ENCODE results near the gene MAP3K10. TPM values are rescaled to one million over a fixed set of nuclear protein-coding genes. Genes with fewer than 3 reads are reported as not detected.
A peak's percentile ranks its signal among the peaks of the same experiment; 100 is the strongest.
"Not testable (repeated sequence)": the region's sequence is repeated elsewhere in the genome, so short reads cannot be mapped to it uniquely, and the experiment has no call there.

The MAP3K10 gene
- 19.7 TPM for polyA plus RNA-seq (2012; ENCODE audit: insufficient read depth, insufficient read length)

DNA sequence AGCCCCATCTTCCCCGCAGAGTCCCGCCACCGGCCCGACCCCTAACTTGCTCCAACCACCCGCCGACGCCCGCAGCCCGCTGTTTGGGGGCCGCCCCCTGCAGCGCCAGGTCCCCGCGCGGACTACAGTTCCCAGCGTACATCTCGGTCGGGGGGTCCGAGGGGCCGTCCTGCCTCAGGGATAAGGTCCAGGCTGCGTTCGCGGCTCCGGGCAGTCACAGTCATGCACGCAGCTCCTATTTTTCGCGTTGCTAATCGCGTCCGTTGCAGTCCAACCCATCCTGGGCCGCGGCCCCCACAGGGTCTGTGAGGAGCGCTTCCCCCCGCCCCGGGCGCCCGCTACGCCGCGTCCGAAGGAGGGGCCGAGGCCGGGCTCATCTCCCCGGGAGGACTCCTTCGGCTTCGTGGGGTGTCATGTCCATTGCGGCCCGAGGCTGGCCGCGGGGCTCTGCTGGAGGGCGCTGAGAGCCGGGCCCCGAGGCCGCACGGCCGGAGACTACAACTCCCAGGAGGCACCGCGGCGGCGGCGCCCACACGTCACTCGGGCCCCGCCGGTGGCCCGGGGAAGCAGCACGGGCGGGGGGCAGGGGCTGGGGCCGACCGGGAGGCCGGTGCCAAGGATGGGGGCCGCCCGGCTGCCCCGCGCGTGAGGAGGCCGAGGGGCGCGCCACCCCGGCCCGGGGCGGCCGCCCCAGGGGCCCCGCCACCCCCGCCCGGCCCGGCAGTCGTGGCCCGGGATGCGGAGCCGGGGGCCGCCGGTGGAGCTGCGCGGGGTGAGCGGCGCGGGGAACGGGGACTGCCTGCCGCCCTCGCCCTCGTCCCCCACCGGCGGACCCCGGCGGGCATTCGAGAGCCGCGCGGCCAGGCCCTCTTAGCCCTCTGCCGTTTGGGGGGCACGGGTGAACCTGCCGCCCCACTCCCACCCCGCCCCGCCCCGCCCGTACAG lies at the start of gene MAP3K10:
Gene MAP3K10, plus strand, starts transcription at position 536 of the 945 bp plus-strand sequence. CDS start 606 bp downstream, outside the sequence.
- DNase-seq (ENCODE audit: low read depth, low spot score) = peak; percentile 27
- peak within 1 kb of the TSS; percentile 83 for H3K4me3 ChIP-seq (ENCODE audit: low read length)

DNA sequence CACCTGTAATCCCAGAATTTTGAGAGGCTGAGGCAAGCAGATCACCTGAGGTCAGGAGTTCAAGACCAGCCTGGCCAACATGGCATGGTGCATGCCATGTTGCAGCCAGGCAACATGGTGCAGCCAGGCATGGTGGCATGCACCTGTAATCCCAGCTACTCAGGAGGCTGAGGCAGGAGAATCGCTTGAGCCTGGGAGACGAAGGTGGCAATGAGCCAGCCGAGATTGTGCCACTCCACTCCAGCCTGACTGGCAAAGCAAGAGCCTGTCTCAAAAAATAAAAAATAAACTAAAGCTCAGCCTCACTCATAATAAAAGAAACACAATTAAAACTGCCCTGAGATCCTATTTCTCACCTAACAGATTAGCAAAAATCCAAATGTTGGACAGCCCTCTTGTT lies 49.7 kb upstream of the MAP3K10 start:
- H3K4me3 ChIP-seq (ENCODE audit: low read length) = no peak overlapping the region
- no peak for DNase-seq (ENCODE audit: low read depth, low spot score)

DNA sequence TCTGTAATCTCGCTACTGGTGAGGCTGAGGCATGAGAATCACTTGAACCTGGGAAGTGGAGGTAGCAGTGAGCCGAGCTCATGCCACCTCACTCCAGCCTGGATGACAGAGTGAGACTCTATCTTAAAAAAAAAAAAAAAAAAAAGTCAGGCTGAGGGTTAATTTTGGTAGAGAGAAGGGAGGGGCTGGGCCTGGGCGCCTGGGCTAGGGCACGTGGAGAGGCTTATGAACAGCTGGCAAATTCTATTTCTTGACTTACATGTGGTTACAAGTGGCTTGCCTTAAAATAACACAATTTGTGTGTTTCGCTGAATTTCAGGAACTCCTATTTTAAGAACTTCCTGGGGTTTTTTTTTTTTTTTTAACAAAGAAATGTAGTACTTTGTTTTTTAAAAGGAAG lies 47.6 kb upstream of the MAP3K10 start:
- DNase-seq (ENCODE audit: low read depth, low spot score) = peak; percentile 61
- H3K4me3 ChIP-seq (ENCODE audit: low read length) = no peak overlapping the region

DNA sequence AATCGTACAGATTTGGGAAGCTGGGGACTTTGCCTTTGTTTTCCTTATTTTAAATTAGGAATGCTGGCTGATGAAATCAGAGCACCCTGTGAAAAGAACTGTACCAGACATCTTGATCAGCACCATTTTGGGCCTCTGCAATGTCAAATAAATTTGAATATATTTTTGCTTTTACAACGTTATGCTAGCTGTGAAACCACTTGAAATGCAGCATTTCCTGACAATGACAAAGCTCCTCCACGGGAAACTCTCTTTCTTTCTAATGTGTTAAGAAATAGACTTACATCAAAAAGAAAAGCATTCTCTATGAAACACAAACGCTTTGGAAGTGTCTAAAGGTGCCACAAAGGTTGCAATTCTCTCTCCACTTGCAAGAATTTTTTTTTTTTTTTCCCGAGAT lies 47.1 kb upstream of the MAP3K10 start:
- peak overlapping the region; percentile 15; the same call in 1 of the 2 replicates for H3K4me3 ChIP-seq (ENCODE audit: low read length)

DNA sequence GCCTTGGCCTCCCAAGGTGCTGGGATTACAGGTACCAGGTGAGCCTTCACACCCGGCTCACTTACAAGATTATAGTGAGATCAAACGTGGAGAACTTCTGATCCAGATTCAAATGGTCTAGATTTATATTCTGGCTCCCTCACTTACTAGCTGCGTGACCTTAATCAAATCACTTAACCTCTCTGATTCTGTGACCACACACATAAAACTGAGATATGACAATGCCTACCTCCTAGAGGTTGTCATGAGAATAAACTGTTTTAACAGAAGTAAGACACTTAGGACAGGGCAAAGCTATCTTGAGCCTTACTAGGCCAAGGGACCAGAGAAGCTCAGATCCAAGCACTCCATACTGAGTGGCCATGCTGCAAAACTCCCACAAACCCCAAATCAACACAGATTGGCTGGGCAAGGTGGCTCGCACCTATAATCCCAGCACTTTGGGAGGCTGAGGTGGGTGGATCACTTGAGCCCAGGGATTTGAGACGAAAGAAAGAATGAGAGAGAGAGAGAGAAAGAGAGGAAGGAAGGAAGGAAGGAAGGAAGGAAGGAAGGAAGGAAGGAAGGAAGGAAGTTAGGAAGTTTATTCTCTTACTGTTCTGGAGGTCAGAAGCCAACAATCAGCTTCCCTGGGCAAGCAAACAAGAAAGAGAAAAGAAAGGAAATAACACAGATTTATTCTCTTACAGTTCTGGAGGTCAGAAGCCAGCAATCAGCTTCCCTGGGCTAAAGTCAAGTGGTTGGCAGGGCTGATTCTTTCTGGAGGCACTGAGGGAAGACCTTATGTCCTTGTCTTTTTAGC lies 46.1 kb upstream of the MAP3K10 start:
- no peak overlapping the region for H3K4me3 ChIP-seq (ENCODE audit: low read length)
- DNase-seq (ENCODE audit: low read depth, low spot score) = no peak

More for the DNA sequence above, 47.1 kb upstream of the MAP3K10 start:
- peak; percentile 74 for DNase-seq (ENCODE audit: low read depth, low spot score)

DNA sequence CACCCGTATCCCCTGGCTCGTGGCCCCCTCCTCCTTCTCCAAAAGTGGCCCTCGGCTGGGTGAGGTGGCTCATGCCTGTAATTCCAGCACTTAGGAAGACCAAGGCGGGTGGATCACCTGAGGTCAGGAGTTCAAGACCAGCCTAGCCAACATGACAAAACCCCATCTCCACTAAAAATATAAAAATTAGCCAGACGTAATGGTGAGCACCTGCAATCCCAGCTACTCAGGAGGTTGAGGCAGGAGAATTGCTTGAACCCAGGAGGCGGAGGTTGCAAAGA lies 45.5 kb upstream of the MAP3K10 start:
- not testable (repeated sequence) for H3K4me3 ChIP-seq (ENCODE audit: low read length); DNase-seq (ENCODE audit: low read depth, low spot score)

DNA sequence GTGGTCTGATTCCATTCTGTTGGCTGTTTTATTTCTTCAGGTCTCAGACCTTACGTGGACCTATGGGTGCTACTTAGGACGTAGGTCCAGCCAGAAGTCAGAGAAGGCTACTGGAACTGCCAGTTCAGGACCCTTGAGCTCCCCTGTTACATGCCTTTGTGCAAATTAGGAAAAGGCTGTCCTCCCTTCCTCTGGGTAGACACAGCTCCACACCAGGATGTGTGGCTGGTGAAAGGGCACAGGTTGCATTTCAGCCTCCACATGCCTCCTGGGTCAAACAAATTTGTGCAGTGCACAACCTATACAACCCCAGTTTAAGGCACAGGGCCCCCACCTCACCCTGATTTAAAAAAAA lies 43.9 kb upstream of the MAP3K10 start:
- H3K4me3 ChIP-seq (ENCODE audit: low read length) = no peak overlapping the region

DNA sequence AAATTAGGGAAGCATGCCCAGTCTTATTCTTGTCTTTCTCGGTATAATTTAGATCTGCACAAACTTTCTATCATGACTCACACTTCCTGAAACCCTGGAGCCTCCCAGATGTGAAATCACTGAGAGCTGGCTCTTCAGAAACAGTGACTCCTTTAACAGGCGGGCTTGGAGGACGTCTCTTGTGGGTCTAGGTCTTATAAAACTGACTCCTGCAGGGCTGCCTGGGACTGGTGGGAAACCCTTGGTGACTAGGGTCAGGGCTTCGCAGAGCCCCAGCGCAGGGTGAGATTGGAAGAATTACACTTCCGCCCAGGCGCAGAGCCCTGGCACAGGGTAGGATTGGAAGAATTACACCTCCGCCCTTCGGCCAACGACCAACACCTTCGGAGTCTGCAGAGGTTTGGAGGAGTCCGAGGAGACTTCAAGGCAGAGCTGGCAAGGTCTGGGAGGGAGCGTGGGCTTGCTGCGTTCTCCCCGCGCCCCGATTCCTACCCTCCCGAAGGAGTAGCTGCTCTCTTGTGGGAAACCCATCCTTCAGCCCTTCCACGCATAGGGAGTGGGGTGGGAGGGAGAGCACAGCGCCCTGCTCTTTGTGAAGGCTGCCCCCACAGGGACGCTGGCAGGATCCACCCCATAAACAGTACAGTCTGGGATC lies 43.4 kb upstream of the MAP3K10 start:
- no peak overlapping the region for H3K4me3 ChIP-seq (ENCODE audit: low read length)
- DNase-seq (ENCODE audit: low read depth, low spot score) = no peak

More for the DNA sequence above, 43.9 kb upstream of the MAP3K10 start:
- no peak for DNase-seq (ENCODE audit: low read depth, low spot score)

DNA sequence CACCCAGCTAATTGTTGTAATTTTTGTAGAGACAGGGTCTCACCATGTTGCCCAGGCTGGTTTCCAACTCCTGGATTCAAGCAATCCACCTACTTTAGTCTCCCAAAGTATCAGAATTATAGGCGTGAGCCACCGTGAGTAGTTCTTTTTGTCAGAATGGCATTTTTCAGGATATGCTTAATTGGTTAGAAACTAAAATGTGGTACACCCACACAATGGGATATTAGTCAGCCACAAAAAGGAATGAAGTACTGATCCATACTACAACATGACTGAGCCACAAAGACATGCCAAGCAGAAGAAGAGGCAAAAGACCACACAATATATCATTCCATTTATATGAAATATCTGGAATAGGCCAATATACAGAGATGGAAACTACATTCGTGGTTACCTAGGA lies 41.7 kb upstream of the MAP3K10 start:
- H3K4me3 ChIP-seq (ENCODE audit: low read length) = no peak overlapping the region
- DNase-seq (ENCODE audit: low read depth, low spot score) = no peak

DNA sequence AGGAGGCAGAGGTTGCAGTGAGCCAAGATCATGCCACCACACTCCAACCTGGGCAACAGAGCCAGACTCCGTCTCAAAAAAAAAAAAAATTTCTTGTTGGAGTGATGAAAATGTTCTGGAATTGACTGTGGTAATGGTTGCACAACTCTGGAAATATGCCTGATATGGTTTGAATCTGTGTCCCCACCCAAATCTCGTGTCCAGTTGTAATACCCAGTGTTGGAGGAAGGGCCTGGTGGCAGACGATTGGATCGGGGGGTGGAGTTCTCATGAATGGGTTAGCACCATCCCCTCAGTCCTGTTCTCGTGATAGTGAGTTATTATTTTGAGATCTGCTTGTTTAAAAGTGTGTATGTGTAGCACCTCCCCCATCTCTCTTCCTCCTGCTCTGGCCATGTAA lies 41.1 kb upstream of the MAP3K10 start:
- no peak for DNase-seq (ENCODE audit: low read depth, low spot score)

DNA sequence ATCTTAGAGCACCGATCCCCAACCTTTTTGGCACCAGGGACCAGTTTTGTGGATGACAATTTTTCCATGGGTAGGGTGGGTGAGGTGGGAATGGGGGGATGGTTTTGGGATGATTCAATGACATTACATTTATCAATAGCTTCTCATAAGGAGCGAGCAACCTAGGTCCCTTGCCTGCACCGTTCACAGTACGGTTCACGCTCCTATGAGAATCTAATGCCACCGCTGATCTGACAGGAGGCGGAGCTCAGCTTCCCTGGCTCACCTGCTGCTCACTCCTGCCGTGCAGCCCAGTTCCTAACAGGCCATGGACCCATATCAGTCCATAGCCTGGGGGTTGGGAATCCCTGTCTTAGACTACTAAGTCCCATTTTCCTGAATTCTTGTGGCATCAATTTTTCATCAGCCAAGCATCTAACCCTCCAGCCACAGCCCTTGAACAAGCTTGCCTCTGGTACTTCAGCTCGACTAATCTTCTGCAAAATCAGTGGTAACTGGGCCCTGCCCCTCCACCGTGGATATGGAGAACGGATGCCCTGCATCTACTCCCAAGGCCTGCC lies 37.0 kb upstream of the MAP3K10 start:
- no peak for DNase-seq (ENCODE audit: low read depth, low spot score)
- H3K4me3 ChIP-seq (ENCODE audit: low read length) = no peak overlapping the region

More for the DNA sequence above, 41.1 kb upstream of the MAP3K10 start:
- H3K4me3 ChIP-seq (ENCODE audit: low read length) = no peak overlapping the region

DNA sequence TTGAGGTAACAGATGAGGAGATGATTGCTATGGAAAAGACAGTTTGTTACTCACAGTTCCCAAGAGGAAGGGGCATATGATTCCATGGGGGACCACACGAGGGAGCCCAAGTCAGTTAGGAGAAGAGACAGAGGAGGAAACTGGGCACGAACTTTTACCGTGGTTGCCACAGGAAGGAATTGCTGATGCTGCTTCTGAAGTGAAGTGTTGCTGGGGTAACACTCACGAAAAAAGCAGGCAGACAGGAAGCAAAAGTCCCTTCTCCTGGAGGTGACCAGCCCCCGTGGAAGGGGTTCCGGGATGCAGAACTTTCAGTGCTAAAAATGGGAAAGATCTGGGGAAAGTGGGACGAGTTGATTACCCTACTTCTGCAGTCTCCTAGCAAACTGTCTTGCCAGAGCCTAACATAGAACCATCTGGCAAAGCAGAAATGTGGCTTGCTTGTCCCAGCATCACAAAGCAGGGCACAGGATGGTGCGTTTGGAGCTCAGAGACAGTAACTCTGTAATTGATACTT lies 35.4 kb upstream of the MAP3K10 start:
- no peak overlapping the region for H3K4me3 ChIP-seq (ENCODE audit: low read length)
- peak; percentile 55 for DNase-seq (ENCODE audit: low read depth, low spot score)

DNA sequence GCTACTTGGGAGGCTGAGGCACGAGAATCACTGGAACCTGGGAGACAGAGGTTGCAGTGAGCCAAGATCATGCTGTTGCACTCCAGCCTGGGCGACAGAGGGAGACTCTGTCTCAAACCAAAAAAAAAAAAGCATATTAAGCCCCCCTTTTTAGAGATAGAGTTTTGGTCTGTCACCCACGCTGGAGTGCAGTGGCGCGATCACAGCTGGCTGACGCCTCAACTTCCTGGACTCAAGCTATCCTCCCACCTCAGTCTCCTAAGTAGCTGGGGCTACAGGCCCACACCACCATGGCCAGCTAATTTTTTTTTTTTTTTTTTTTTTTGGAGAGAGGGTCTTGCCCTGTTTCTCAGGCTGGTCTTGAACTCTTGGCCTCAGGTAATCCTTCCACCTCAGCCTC lies 34.2 kb upstream of the MAP3K10 start:
- DNase-seq (ENCODE audit: low read depth, low spot score) = no peak
- H3K4me3 ChIP-seq (ENCODE audit: low read length) = no peak overlapping the region

DNA sequence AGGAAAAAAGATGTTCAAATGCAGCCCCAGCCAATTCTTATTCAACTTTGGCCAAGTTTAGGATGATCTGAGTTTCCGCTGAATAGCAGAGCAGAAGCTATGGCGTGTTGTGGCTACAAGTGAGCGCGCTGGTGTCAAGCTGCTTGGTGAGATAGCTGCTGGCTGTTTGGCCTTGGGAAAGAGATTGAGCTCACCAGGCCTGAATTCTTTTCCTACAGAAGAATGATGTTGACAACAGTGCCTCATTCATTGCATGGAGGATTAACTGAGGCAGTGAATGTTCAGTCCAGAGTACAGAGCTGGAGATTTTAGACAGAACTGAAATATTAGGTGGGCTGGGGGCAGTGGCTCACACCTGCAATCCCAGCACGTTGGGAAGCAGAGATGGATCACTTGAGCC lies 31.5 kb upstream of the MAP3K10 start:
- no peak overlapping the region for H3K4me3 ChIP-seq (ENCODE audit: low read length)
- no peak for DNase-seq (ENCODE audit: low read depth, low spot score)

DNA sequence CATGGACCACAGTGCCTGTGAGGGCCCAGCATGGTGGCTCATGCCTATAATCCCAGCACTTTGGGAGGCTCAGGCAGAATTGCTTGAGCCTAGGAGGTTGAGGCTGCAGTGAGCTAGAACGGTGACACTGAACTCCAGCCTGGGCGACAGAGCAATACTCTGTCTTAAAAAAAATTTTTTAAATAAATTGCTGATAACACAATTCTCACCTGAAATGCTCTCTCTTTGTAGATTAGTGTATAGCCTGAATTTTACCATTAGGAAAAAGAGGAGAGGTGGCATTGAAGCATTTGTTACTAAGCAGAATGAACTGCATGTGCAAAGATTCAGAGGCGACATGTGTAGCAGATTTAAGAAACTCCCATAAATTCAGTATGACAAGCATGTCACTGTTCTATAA lies 29.1 kb upstream of the MAP3K10 start:
- no peak for DNase-seq (ENCODE audit: low read depth, low spot score)
- H3K4me3 ChIP-seq (ENCODE audit: low read length) = no peak overlapping the region

DNA sequence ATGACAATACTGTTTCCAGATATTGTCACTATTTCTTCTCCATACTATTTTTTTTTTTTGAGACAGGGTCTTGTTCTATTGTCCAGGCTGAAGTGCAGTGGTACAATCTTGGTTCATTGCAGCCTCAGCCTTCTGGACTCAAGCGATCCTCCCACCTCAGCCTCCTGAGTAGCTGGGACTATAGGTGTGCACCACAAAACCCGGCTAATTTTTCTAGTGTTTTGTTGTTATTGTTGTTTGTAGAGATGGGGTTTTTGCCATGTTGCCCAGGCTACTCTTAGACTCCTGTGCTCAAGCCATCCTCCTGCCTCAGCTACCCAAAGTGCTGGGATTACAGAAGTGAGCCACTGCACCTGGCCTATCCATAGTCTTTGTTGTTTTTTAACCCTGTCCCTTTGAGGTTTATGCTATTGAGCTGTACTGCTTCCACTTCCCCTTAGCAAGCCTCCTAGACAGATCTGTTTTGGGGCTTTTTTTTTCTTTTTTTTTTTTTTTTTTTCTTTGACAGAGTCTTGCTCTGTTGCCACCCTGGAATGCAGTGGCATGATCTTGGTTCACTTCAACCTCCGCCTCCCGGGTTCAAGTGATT lies 27.6 kb upstream of the MAP3K10 start:
- H3K4me3 ChIP-seq (ENCODE audit: low read length) = no peak overlapping the region
- DNase-seq (ENCODE audit: low read depth, low spot score) = peak; percentile 48

DNA sequence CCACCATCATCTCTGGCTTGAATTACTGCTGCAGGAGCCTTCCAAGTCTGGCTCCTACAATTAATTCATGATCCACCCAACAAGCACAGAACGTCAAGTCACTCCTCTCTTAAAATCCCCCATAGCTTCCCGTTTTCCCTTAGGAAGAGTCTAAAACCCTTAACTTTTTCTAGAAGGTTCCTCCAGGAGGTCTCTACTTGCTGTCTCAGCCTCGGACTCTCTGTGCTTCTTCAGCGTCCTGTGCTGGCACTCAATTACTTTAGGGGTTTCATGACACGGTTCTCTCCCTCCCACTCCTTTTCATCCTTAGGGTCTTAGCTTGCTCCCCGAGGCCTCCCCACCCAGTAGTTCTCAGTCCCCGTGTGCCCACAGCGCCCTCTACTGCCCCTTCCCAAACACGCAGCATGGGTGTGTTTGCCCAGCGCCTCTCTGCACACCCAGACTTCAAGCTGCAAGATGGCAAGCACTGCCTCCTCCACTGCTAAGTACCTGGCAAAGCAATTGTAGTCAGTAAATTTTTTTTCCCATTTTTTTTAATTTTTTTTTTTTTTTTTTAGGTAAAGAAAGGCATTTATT lies 25.8 kb upstream of the MAP3K10 start:
- DNase-seq (ENCODE audit: low read depth, low spot score) = peak; percentile 54
- H3K4me3 ChIP-seq (ENCODE audit: low read length) = no peak overlapping the region

DNA sequence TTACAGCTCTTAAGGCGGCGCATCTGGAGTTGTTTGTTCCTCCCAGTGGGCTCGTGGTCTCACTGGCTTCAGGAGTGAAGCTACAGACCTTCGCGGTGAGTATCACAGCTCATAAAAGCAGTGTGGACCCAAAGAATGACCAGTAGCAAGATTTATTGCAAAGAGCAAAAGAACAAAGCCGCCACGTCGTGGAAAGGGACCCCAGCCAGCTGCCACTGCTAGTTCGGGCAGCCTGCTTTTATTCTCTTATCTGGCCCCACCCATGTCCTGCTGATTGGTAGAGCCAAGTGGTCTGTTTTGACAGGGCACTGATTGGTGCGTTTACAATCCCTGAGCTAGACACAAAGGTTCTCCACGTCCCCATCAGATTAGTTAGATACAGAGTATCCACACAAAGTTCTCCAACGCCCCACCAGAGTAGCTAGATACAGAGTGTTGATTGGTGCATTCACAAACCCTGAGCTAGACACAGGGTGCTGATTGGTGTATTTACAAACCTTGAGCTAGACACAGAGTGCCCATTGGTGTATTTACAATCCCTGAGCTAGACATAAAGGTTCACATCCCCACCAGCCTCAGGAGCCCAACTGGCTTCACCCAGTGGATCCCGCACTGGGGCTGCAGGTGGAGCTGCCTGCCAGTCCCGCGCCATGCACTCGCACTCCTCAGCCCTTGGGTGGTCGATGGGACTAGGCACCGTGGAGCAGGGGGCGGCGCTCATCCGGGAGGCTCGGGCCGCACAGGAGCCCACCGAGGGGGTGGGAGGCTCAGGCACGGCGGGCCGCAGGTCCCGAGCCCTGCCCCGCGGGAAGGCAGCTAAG lies 21.5 kb upstream of the MAP3K10 start:
- not testable (repeated sequence) for DNase-seq (ENCODE audit: low read depth, low spot score); H3K4me3 ChIP-seq (ENCODE audit: low read length)

Measured in Jurkat, Clone E6-1 (cell line).